GM13977 (cell line): Measurements from ENCODE around the gene ERN1.

Experiments used
- DNase-seq: peaks from one replicate; pipeline ENCODE4 v3.0.0; 2012; ENCODE audit warnings: low spot score
- CTCF ChIP-seq: IDR thresholded peaks from 2 replicates; pipeline ENCODE4 v1.5.1; 2012; ENCODE audit warnings: mild to moderate bottlenecking, control low read depth; ENCODE audit not compliant: insufficient read depth; ENCODE audit errors: extremely low read depth, missing control alignments
- in situ Hi-C: fragments of 300-500 bp; cut with MboI; formaldehyde crosslinking; loops from one replicate; pipeline ENCODE4 v1.12.0; 2022; ENCODE audit warnings: low sequenced_read_pairs, low pct_unique_long_range_greater_than_20kb, mixed read lengths, inconsistent platforms; ENCODE audit not compliant: unreplicated experiment

The ERN1 gene

GRCh38 chr17:64158406-64158805, 28.5 kb upstream of the ERN1 start:
- in situ Hi-C loops: loop anchor here (10.0 kb wide), 1 partner anchor 126 kb away; no protein-coding TSS in a partner anchor
- DNase-seq: no peak
- no peak for TF ChIP-seq CTCF

DNA sequence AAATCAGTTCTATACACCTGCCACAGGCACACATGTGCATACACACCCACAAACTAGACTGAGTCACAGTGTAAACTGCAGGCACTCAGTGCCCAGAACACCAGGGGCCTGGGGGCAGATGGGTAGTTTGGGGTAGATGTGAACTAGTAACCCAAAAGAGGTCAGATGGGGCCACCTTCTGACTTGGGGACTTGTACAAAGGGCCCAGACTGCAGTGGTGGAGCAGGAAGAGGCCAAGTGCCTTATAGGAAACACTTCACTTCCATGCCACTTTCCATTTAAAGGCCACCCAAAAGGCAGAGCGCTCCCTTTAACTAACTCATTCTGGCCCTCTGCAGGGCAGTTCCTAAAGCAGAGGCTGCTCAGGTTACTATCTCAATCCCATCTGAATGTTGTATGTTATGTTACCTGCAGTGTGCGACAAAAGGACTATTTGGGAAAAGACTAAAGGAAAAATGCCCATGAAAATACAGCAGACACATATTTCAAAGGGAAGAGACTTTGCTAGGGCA, 27.8 kb upstream of the ERN1 start:
- DNase-seq: no peak
- in situ Hi-C loops: loop anchor here (10.0 kb wide), 1 partner anchor 127 kb away; no protein-coding TSS in a partner anchor
- TF ChIP-seq CTCF: no peak

GRCh38 chr17:64156670-64157069, 26.7 kb upstream of the ERN1 start:
- in situ Hi-C loops: loop anchor here (10.0 kb wide), 1 partner anchor 128 kb away; no protein-coding TSS in a partner anchor
- DNase-seq: no peak
- TF ChIP-seq CTCF: no peak

DNA sequence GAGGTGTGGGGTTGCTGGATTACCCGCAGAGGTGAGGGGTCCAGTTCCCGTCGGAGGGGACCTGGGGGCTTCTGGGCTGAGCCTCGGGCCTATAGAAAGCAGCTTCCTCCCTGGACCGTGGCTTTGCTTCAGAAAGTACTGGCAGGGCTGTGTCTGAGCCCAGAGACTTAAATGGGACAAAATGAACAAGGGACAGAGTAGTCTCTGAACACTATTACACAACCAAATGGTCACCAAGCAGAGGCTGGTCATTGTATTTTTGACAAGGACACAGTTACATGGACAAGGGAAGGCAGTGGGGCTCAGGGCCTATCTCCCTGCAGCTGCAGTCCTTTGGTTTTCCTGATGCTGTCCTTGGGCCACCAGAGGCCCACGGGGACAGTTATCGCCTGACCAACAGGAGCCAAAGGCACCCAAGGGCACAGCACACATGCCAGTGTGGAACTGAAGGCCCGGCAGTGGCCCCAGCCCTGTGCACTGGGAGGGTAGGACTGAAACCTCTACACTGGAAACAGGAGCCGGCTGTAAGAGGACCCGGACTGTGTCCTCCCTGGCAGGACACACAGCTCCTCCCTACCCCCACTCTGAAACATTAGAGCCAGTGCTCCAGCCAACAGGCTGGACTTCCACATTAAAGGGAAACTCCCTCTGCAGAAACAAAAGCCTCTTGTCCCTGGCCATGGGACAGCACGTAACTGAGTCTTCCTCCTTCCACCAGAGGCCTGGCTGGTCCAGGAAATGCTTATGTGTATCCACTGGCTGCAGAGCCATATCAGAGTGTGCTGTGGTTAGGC, 26.0 kb upstream of the ERN1 start:
- in situ Hi-C loops: loop anchor here (10.0 kb wide), 1 partner anchor 129 kb away; no protein-coding TSS in a partner anchor
- DNase-seq: no peak
- TF ChIP-seq CTCF: no peak

GRCh38 chr17:64155129-64155528, 25.2 kb upstream of the ERN1 start:
- TF ChIP-seq CTCF: no peak
- no peak for DNase-seq
- in situ Hi-C loops: loop anchor here (10.0 kb wide), 1 partner anchor 130 kb away; no protein-coding TSS in a partner anchor

DNA sequence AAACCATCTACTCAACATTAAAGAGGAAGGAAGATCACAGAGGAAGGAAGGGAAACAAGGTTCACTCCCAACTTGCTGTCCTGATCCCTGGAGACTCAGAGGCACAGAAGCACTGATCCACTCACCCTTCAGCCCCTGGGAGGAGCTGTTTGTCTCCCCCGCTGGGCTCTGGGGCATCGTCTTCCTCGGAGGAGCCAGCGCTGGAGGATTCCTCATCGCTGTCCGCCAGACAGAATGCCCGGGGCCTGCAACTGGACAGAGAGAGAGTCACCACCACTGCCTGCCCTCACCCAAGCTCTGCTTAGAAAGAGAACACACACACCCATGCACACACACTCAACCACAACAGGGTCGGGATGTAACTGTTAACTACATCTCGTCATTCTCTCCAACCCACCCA, 24.8 kb upstream of the ERN1 start:
- in situ Hi-C loops: loop anchor here (10.0 kb wide), 1 partner anchor 130 kb away; no protein-coding TSS in a partner anchor
- no peak for TF ChIP-seq CTCF
- DNase-seq: no peak
